NCI-H1092 (cell line): ENCODE measurements around the gene MEIKIN.

ENCODE experiments used
- DNase-seq: peaks from one replicate; lab custom pipeline; 2025; lab: John Stamatoyannopoulos, UW

MEIKIN gene

DNA sequence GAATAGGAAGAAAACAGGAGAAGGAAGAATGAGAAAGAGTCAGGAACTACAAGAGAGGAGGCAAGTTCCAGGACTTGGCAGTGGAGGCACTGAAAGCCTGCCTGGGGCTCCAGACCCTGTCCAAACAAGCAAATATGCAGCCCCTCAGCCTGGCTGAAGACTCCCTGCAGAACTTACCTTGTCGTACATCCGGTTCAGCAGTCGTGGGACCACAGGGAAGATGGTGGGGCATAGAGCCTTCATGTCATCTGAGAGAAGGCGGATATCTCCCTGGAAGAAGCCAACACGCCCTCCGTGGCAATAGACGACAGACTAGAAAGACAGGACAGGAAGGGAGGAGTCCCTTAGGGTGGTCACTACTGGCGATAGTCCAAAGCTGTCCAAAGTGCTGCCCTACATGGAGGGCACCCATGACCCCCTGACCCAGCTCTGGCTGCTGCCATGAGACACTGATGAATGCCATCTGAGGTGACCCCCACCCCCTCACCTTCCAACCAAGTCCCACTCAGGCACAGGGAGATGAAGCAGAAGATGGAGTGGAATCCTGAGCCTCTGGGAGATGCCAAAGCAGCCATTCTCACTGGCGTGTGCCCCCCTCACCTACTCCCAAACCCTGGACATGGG, 27.7 kb upstream of the MEIKIN start:
- no peak for DNase-seq

- DNase-seq: no peak
Measured at GRCh38 chr5:131968396-131968954, 23.0 kb upstream of the MEIKIN start.

- no peak for DNase-seq
Measured at GRCh38 chr5:131966551-131966950, 21.1 kb upstream of the MEIKIN start.

- DNase-seq: no peak
Measured at GRCh38 chr5:131965826-131966415, 20.5 kb upstream of the MEIKIN start.

GRCh38 chr5:131959906-131960305, 14.4 kb upstream of the MEIKIN start:
- DNase-seq: no peak

DNA sequence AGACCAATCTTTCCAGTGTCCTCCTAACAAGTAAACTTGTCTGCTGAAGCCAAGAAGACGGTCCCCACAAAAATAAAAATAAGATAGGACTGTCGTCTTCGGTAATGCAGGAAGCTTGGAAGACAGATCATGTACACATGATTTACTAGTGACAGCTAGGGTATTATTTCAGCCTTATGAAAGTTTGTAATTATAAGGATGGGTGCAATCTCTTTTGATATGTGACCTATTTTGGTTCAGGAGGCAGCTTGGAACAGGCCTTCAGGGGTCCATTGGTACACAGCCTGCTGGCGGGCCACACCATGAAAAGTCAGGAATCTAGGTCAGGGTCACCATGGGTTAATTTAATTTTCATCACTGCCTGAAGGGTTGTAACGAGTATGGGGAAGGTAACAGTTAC, 13.7 kb upstream of the MEIKIN start:
- no peak for DNase-seq

- DNase-seq: no peak
Measured at GRCh38 chr5:131957721-131958441, 12.4 kb upstream of the MEIKIN start.

GRCh38 chr5:131953969-131954368, 8.5 kb upstream of the MEIKIN start:
- no peak for DNase-seq

DNA sequence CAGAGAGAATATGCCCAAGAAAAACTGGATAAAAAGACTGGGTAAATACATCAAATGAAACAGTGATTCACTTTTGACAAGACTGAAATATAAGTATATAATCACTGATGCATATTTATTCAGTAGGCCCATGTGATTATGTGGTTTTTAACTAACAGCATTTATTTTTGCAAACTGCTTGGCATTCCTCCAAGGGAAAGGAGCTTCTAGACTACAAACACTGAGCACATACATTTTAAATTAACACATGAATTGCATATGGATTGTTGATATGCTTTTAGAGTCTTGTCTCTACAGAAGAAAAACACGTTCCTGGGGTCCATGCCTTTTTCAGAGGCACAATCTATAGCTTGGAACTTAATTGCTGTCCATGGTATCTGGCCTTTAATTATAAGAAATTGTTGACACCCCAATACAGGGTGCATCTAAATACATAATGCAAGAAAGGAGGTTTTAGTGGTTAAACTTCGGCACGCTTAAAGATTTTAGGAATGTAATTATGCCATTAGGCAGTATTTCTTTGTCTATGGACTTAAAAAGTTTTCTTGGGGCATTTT, 6.9 kb upstream of the MEIKIN start:
- no peak for DNase-seq

DNA sequence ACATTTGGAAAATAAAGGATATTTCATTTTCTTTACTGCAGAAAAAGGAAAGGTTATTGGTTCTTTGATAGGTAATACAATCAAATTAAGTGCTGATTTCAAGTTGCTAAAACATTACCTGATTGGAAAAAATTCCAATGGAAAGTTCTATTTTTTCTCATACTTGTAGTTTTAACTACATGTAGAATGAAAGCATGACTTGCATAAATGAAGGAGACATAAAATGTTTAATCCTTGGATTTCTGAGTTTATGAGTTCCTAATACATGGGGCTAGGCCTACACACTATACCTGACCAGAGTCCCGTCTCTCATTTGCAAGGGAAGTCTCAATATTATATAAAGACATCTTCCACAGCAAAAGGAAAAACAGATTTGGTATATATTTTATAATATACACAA, 5.2 kb upstream of the MEIKIN start:
- DNase-seq: no peak

DNA sequence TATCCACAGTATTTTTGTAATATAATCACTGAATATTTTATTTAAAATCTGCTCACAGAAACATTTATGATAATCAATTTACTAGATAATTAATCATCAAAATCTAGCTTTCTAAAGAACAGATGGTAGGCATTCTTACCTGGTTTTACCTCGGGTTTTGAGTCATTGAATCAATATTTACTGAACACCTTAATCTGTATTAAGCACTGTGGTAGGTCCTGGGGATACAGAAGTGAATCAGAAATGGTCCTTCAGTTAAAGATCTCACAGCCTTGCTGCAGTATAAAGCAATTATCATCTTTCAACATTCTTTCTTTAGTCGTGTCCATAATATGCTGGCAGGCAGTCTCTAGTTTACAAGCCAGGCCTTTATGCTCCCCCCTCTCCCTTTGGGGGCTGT, 2.0 kb upstream of the MEIKIN start:
- DNase-seq: no peak

- no peak for DNase-seq
Measured at GRCh38 chr5:131944702-131945550, 537 bp downstream of the MEIKIN start.

DNA sequence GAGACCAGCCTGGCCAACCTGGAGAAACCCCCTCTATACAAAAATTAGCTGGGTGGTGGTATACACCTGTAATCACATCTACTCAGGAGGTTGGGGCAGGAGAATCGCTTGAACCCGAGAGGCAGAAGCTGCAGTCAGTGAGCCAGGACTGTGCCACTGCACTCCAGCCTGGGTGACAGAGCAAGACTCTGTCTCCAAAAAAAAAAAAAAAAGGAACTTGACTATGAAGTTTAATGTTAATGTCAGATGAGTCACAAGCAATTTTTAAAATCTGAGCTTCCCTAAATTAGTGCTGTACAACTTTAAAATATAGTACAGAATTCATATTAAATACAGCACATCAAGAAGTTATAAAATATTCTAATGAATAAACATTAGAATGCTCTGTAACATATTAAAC, 1.5 kb downstream of the MEIKIN start:
- no peak for DNase-seq

DNA sequence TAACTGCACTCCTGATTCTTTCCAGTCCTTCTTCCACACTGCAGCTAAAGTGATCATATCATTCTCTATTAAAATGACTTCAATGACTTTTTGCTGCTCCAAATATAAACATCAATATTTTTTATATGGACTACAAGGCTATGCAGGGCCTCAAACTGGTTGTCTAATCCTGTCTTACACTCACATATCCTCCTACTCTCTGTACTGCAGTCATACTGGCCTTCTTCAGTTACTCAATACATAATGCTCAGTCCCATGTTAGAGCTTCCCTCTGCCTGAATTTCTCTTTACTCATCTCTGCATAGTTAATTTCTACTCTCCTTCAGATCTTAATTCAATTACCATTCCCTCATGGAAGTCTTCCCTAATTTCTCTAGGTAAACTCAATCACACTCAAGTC, 3.4 kb downstream of the MEIKIN start:
- no peak for DNase-seq

GRCh38 chr5:131939690-131940345, 5.6 kb downstream of the MEIKIN start:
- no peak for DNase-seq

GRCh38 chr5:131932235-131932634, 13.2 kb downstream of the MEIKIN start:
- no peak for DNase-seq

DNA sequence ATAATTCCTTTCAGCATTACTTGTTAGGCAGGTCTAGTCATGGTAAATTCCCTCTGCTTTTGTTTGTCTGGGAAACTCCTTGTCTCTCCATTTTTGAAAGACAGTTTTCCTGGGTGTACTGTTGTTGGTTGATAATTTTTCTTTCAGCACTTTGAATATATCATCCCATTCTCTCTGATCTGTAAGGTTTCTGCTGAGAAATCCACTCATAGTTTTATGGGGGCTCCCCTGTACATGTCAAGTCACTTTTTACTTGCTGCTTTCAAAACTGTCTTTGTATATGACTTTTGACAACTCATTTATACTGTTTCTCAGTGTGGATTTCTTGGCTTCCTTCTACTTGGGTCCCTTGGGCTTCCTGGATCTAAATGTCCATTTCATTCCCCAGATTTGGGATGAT, 16.5 kb downstream of the MEIKIN start:
- DNase-seq: no peak

GRCh38 chr5:131926168-131926567, 19.3 kb downstream of the MEIKIN start:
- no peak for DNase-seq

- DNase-seq: no peak
Measured at GRCh38 chr5:131916481-131916880, 29.0 kb downstream of the MEIKIN start.

DNA sequence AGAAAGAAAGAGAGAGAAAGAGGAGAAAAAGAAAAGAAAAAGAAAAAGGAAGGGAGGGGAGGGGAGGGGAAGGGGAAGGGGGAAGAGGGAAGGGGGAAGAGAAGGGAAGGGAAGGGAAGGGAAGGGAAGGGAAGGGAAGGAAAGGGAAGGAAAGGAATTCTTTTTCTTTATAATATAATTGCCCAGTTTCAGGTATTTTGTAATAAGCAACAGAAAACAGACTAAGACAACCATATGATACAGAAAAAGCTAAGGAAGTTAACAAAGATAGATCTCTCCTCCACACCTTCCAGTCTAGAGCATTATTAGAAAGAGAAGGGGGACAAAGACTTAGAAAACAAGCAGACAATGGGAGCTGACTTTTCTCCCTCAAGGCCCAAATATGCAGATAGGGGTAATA, 31.0 kb downstream of the MEIKIN start:
- no peak for DNase-seq

- no peak for DNase-seq
Measured at GRCh38 chr5:131913603-131914002, 31.9 kb downstream of the MEIKIN start.
